PC-9 (cell line): ENCODE data around the gene SRMS. TPM values are rescaled to one million over a fixed set of nuclear protein-coding genes. Genes with fewer than 3 reads are reported as not detected.

Experiments used
- BruUV-seq: library from RNA; stranded (reverse); fragments of 400-500 nt; replicated peaks from 2 replicates; lab custom pipeline; 2021; lab: Mats Ljungman, UMichigan
- CTCF ChIA-PET: fragments of 300-600 bp; sonication (Branson Sonifier 250); formaldehyde crosslinking; loops from one replicate; lab custom pipeline; 2022; ENCODE audit warnings: antibody characterized with exemption; lab: Charles Lee
- POLR2A ChIA-PET: fragments of 300-600 bp; sonication (Branson Sonifier 250); formaldehyde crosslinking; loops from one replicate; lab custom pipeline; 2022; ENCODE audit warnings: antibody characterized with exemption; ENCODE audit not compliant: unreplicated experiment; lab: Charles Lee
- DNase-seq, 2 experiments: peaks; one replicate each; pipeline versions ENCODE4 v3.0.0 to v3.0.0-alpha.2; 2015 to 2022; ENCODE audit warnings: mixed read lengths in 1 of 2
- H2AFZ ChIP-seq: fragments of 200-600 bp; sonication (generic); 2 replicates; pipeline ENCODE4 v1.8.1; 2017; ENCODE audit warnings: antibody characterized with exemption
- H3F3A ChIP-seq: fragments of 200-600 bp; sonication (generic); 2 replicates; pipeline ENCODE4 v1.8.1; 2017; ENCODE audit warnings: antibody characterized with exemption, mild to moderate bottlenecking, low read depth; ENCODE audit not compliant: insufficient read depth
- H3K27ac ChIP-seq: fragments of 200-600 bp; sonication (generic); 2 replicates; pipeline ENCODE4 v1.6.1; 2016; ENCODE audit warnings: mixed run types
- H3K27me3 ChIP-seq: fragments of 200-600 bp; sonication (generic); 2 replicates; pipeline ENCODE4 v1.6.1; 2016; ENCODE audit warnings: low read depth, mixed run types; ENCODE audit not compliant: insufficient read depth
- H3K36me3 ChIP-seq: fragments of 200-600 bp; sonication (generic); 2 replicates; pipeline ENCODE4 v1.6.1; 2016; ENCODE audit warnings: low read depth, mixed run types
- H3K4me1 ChIP-seq: fragments of 200-600 bp; sonication (generic); replicated peaks from 2 replicates; pipeline ENCODE4 v1.6.1; 2016; ENCODE audit warnings: mixed run types; ENCODE audit not compliant: insufficient read depth
- H3K4me2 ChIP-seq: fragments of 200-600 bp; sonication (generic); 2 replicates; pipeline ENCODE4 v1.6.1; 2017; ENCODE audit warnings: mixed run types
- H3K4me3 ChIP-seq: fragments of 200-600 bp; sonication (generic); 2 replicates; pipeline ENCODE4 v1.6.1; 2016; ENCODE audit warnings: mixed run types
- H3K79me2 ChIP-seq: fragments of 200-600 bp; sonication (generic); 2 replicates; pipeline ENCODE4 v1.6.1; 2017; ENCODE audit warnings: low read depth, mixed run types
- H3K9me2 ChIP-seq: fragments of 200-600 bp; sonication (generic); 2 replicates; pipeline ENCODE4 v1.8.1; 2017; ENCODE audit warnings: mild to moderate bottlenecking; ENCODE audit not compliant: insufficient read depth
- H3K9me3 ChIP-seq: fragments of 200-600 bp; sonication (generic); 2 replicates; pipeline ENCODE4 v1.8.1; 2016; ENCODE audit warnings: low read depth; ENCODE audit not compliant: insufficient read depth
- H4K20me1 ChIP-seq: fragments of 200-600 bp; sonication (generic); 2 replicates; pipeline ENCODE4 v1.8.1; 2017; ENCODE audit not compliant: insufficient read depth
- CTCF ChIP-seq: fragments of 200-600 bp; sonication (generic); conservative IDR thresholded peaks from 2 replicates; pipeline ENCODE4 v1.6.1; 2017; ENCODE audit warnings: mixed run types, antibody characterized with exemption, mild to moderate bottlenecking, moderate library complexity
- EZH2 ChIP-seq: fragments of 200-600 bp; sonication (generic); IDR thresholded peaks from 2 replicates; pipeline ENCODE4 v1.8.0; 2017; ENCODE audit warnings: antibody characterized with exemption, low read depth
- intact Hi-C: fragments of 100-400 bp; cut with micrococcal nuclease; formaldehyde crosslinking; loops from one replicate; pipeline ENCODE4 v1.10.0; 2022; ENCODE audit not compliant: unreplicated experiment
- total RNA-seq: library from RNA; stranded (reverse); gene quantifications from 2 replicates; pipeline ENCODE4 v1.2.3, GENCODE V29; 2021

The SRMS gene
- total RNA-seq, 1 experiment from 2014 or later = 1.2 TPM

GRCh38 chr20:63529180-63529860 lies 18.2 kb downstream of the SRMS start:
- H4K20me1 ChIP-seq = no peaks in the 10 kb centered on the region; the same call in 1 of the 2 replicates
- no peaks in the 10 kb centered on the region for H3K9me3 ChIP-seq
- CTCF ChIA-PET = interaction anchor here (0.6 kb wide), 1 partner anchor 430 kb away, joined by 3 read pairs; no protein-coding TSS in a partner anchor
- no peaks in the 10 kb centered on the region for H3K27me3 ChIP-seq
- no peak overlapping the region for H3K4me2 ChIP-seq
- no peak for DNase-seq
- no TSS peak for BruUV-seq
- intact Hi-C loops = no loop called here
- TF ChIP-seq CTCF (no peak), EZH2 (no peak)
- no peaks in the 10 kb centered on the region for H3K79me2 ChIP-seq
- peaks cover 10% of the 10 kb centered on the region for H3K4me1 ChIP-seq
- no peak overlapping the region for H2AFZ ChIP-seq
- no peak overlapping the region for H3K4me3 ChIP-seq
- H3K9me2 ChIP-seq = no peaks in the 10 kb centered on the region
- POLR2A ChIA-PET = no interaction called here
- H3K27ac ChIP-seq = no peak overlapping the region
- H3K36me3 ChIP-seq = no peaks in the 10 kb centered on the region
- H3F3A ChIP-seq = peaks cover 57% of the 10 kb centered on the region; the same call in 1 of the 2 replicates

- Histone ChIP-seq H2AFZ (no peak overlapping the region), H3K27me3 (no peaks in the 10 kb centered on the region), H3K27ac (no peak overlapping the region), H3K4me2 (no peak overlapping the region), H3F3A (peaks cover 56% of the 10 kb centered on the region; the same call in 1 of the 2 replicates), H4K20me1 (no peaks in the 10 kb centered on the region; the same call in 1 of the 2 replicates), H3K9me3 (peaks cover 11% of the 10 kb centered on the region), H3K4me3 (no peak overlapping the region), H3K36me3 (peaks cover 16% of the 10 kb centered on the region), H3K4me1 (no peaks in the 10 kb centered on the region), H3K9me2 (no peaks in the 10 kb centered on the region), H3K79me2 (no peaks in the 10 kb centered on the region)
- no peak for TF ChIP-seq EZH2
- TF ChIP-seq CTCF = no peak
- DNase-seq = no peak
- intact Hi-C loops = no loop called here
- POLR2A ChIA-PET = interaction anchor here (0.7 kb wide), 1 partner anchor 145 kb away, joined by 4 read pairs; no protein-coding TSS in a partner anchor
- CTCF ChIA-PET = no interaction called here
- no TSS peak for BruUV-seq
These were observed 20.4 kb downstream of the SRMS start for GRCh38 chr20:63527184-63527583.

GRCh38 chr20:63525971-63526370 lies 21.6 kb downstream of the SRMS start:
- ChIA-PET CTCF (no interaction called here), POLR2A (interaction anchor here (1.0 kb wide), 1 partner anchor 8 kb away, joined by 4 read pairs; no protein-coding TSS in a partner anchor)
- intact Hi-C loops = no loop called here

More at GRCh38 chr20:63525971-63526370, 21.6 kb downstream of the SRMS start:
- DNase-seq = no peak
- no peaks in the 10 kb centered on the region for H3K27me3 ChIP-seq
- TF ChIP-seq CTCF (no peak), EZH2 (no peak)
- no peaks in the 10 kb centered on the region; the same call in 1 of the 2 replicates for H3K4me1 ChIP-seq
- no peaks in the 10 kb centered on the region; the same call in 1 of the 2 replicates for H4K20me1 ChIP-seq
- peaks cover 7% of the 10 kb centered on the region for H3K79me2 ChIP-seq
- H3K9me2 ChIP-seq = no peaks in the 10 kb centered on the region
- no peak overlapping the region for H3K27ac ChIP-seq
- no peak overlapping the region for H3K4me3 ChIP-seq
- no peak overlapping the region for H3K4me2 ChIP-seq
- H3F3A ChIP-seq = peaks cover 56% of the 10 kb centered on the region; the same call in 1 of the 2 replicates
- peaks cover 11% of the 10 kb centered on the region for H3K9me3 ChIP-seq
- no peak overlapping the region for H2AFZ ChIP-seq
- BruUV-seq = no TSS peak
- H3K36me3 ChIP-seq = peaks cover 18% of the 10 kb centered on the region
